Activated naive CD8-positive, alpha-beta T cell treated with anti-CD3 and anti-CD28 coated beads for 36 hours (primary cell): Measurements from ENCODE around the gene ENO2. TPM values are rescaled to one million over a fixed set of nuclear protein-coding genes. Genes with fewer than 3 reads are reported as not detected.

Source experiments
- DNase-seq: peaks from one replicate; pipeline ENCODE4 v3.0.0; 2021
- H3K27ac Mint-ChIP-seq: one replicate; pipeline ENCODE4 v1.8.0; 2022; ENCODE audit warnings: mild to moderate bottlenecking, moderate library complexity, mixed read lengths
- H3K27me3 Mint-ChIP-seq: one replicate; pipeline ENCODE4 v1.8.0; 2022; ENCODE audit warnings: mild to moderate bottlenecking, mixed read lengths
- H3K36me3 Mint-ChIP-seq: one replicate; pipeline ENCODE4 v1.8.0; 2021; ENCODE audit warnings: mild to moderate bottlenecking, mixed read lengths
- H3K4me1 Mint-ChIP-seq: one replicate; pipeline ENCODE4 v1.8.0; 2021; ENCODE audit warnings: mixed read lengths
- H3K4me3 Mint-ChIP-seq: one replicate; pipeline ENCODE4 v1.8.0; 2022; ENCODE audit warnings: mild to moderate bottlenecking, moderate library complexity, mixed read lengths
- H3K9me3 Mint-ChIP-seq: one replicate; pipeline ENCODE4 v1.8.0; 2022; ENCODE audit warnings: mixed read lengths
- total RNA-seq, 2 experiments: library from RNA; stranded (reverse); gene quantifications; one replicate each; pipeline ENCODE4 v1.2.3, GENCODE V29; 2021

ENO2 gene
- total RNA-seq, 2 experiments from 2014 or later = 140 to 141 TPM

DNA sequence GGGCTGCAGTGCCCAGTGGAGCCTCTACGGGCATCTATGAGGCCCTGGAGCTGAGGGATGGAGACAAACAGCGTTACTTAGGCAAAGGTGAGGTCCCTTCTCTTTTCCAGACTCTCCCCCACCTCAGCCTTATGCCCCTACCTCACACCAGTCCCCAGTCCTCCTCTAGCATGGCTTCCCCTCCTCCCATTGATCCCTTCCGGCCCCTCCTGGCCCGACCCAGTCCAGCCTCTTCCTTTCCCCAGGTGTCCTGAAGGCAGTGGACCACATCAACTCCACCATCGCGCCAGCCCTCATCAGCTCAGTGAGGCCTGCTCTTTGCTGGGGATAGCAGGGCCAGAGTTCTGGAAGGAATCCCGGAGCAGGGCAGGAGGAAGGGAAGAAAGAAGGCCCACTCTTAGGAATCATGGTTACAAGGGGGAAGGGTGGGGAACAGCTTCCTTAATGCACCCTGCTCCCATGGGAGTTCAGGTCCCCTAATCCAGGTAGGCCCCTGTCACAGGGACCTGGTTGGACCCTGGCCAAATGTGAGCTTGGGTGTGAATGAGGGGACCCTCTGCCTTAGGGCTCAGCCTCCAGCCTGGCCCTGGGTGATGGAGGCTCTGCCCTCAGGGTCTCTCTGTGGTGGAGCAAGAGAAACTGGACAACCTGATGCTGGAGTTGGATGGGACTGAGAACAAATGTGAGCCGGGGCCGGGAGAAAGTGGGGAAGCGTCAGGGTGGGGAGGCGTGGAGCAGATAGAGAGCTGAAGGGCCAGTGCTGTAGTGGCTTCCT lies 2.2 kb downstream of the ENO2 start:
- Mint-ChIP-seq H3K27me3 (no peaks in the 10 kb centered on the region), H3K9me3 (no peaks in the 10 kb centered on the region), H3K4me1 (peaks cover 23% of the 10 kb centered on the region), H3K36me3 (peaks cover 37% of the 10 kb centered on the region), H3K4me3 (peak overlapping the region; percentile 100), H3K27ac (peak overlapping the region; percentile 52)
- no peak for DNase-seq

DNA sequence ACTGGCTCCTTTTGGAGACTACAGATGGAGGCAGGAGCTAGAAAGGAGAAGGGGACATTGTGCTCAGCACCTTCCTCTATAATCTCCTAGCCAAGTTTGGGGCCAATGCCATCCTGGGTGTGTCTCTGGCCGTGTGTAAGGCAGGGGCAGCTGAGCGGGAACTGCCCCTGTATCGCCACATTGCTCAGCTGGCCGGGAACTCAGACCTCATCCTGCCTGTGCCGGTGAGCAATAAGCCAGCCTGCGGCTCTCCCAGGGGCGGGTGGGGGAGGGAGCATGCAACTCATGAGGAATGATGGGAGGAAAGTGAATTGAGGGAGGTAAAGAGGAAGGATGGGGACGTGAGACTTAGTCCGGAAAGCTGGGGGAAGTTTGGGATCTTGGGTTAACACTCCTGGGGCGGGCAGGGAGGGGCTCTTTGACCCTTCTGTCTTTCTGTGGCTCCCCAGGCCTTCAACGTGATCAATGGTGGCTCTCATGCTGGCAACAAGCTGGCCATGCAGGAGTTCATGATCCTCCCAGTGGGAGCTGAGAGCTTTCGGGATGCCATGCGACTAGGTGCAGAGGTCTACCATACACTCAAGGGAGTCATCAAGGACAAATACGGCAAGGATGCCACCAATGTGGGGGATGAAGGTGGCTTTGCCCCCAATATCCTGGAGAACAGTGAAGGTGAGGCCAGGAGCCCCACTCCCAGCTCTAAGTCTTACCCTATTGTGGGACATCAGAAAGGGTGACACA lies 3.3 kb downstream of the ENO2 start:
- H3K9me3 Mint-ChIP-seq = no peaks in the 10 kb centered on the region
- no peak for DNase-seq
- no peak overlapping the region for H3K27ac Mint-ChIP-seq
- no peaks in the 10 kb centered on the region for H3K27me3 Mint-ChIP-seq
- peaks cover 27% of the 10 kb centered on the region for H3K4me1 Mint-ChIP-seq
- peaks cover 37% of the 10 kb centered on the region for H3K36me3 Mint-ChIP-seq
- H3K4me3 Mint-ChIP-seq = no peak overlapping the region

DNA sequence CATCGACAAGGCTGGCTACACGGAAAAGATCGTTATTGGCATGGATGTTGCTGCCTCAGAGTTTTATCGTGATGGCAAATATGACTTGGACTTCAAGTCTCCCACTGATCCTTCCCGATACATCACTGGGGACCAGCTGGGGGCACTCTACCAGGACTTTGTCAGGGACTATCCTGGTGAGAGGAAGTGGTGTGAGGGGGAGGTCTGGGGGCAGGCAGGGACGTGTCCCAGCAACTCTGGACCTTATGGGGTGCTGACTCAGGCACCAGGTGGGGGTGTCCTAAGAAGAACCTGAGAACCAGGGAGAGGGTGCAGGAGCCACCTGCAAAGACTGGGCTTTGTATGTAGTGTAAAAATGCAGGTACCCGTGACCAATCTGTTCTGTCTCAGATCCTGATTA lies 5.2 kb downstream of the ENO2 start:
- Mint-ChIP-seq H3K27me3 (no peaks in the 10 kb centered on the region), H3K4me3 (no peak overlapping the region), H3K36me3 (peaks cover 37% of the 10 kb centered on the region), H3K4me1 (peaks cover 18% of the 10 kb centered on the region), H3K9me3 (no peaks in the 10 kb centered on the region), H3K27ac (peak overlapping the region; percentile 52)
- no peak for DNase-seq

DNA sequence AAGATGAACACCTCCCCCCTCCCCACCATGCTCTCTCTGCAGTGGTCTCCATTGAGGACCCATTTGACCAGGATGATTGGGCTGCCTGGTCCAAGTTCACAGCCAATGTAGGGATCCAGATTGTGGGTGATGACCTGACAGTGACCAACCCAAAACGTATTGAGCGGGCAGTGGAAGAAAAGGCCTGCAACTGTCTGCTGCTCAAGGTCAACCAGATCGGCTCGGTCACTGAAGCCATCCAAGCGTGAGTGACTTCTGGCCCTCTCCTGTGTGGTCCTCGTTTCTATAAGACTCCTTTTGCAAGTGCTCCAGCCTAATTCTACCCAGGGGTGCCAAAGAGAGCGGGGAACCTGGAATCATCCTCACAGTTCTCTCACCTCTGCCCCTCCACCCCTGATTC lies 7.2 kb downstream of the ENO2 start:
- Mint-ChIP-seq H3K36me3 (peaks cover 23% of the 10 kb centered on the region), H3K4me1 (peaks cover 19% of the 10 kb centered on the region)

DNA sequence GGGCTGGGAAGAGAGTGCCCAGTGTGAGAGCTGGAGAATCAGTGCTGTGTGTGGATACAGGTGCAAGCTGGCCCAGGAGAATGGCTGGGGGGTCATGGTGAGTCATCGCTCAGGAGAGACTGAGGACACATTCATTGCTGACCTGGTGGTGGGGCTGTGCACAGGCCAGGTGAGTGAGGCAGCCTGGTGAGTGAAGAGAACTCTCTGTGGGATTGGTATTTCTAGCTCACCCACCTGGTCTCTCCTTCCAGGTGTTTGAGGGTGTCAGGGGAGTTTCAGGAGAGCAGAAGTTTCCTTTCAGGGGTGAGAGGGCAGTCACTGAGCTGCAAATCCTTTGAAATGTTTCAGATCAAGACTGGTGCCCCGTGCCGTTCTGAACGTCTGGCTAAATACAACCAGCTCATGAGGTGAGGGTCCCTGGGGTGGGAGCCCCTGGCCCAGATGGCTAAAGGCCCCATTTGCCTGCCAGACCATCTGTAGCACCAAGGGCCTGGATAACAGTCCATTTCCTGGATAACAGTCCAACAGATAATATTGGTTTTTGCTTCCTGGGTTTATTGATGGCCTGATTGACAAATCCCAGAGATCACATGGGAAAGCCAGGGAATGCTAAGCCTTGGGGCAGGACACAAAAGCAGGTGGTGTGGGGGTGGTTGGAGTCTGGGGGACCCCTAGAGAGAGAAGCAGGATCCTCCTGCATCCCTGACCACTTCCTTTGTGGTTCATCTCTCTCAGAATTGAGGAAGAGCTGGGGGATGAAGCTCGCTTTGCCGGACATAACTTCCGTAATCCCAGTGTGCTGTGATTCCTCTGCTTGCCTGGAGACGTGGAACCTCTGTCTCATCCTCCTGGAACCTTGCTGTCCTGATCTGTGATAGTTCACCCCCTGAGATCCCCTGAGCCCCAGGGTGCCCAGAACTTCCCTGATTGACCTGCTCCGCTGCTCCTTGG lies 7.9 kb downstream of the ENO2 start:
- Mint-ChIP-seq H3K4me3 (no peak overlapping the region), H3K27me3 (no peaks in the 10 kb centered on the region), H3K9me3 (no peaks in the 10 kb centered on the region), H3K36me3 (peaks cover 17% of the 10 kb centered on the region), H3K27ac (no peak overlapping the region), H3K4me1 (peaks cover 22% of the 10 kb centered on the region)
- no peak for DNase-seq

More for the DNA sequence above, 7.2 kb downstream of the ENO2 start:
- no peaks in the 10 kb centered on the region for H3K9me3 Mint-ChIP-seq
- no peak overlapping the region for H3K4me3 Mint-ChIP-seq
- H3K27ac Mint-ChIP-seq = peak overlapping the region; percentile 38
- DNase-seq = no peak
- no peaks in the 10 kb centered on the region for H3K27me3 Mint-ChIP-seq

DNA sequence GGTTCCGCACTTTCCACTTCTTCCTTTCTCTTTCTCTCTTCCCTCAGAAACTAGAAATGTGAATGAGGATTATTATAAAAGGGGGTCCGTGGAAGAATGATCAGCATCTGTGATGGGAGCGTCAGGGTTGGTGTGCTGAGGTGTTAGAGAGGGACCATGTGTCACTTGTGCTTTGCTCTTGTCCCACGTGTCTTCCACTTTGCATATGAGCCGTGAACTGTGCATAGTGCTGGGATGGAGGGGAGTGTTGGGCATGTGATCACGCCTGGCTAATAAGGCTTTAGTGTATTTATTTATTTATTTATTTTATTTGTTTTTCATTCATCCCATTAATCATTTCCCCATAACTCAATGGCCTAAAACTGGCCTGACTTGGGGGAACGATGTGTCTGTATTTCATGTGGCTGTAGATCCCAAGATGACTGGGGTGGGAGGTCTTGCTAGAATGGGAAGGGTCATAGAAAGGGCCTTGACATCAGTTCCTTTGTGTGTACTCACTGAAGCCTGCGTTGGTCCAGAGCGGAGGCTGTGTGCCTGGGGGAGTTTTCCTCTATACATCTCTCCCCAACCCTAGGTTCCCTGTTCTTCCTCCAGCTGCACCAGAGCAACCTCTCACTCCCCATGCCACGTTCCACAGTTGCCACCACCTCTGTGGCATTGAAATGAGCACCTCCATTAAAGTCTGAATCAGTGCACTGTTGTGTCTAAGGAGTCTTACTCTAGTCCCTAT lies 8.8 kb downstream of the ENO2 start:
- Mint-ChIP-seq H3K9me3 (no peaks in the 10 kb centered on the region), H3K4me3 (no peak overlapping the region), H3K4me1 (peaks cover 22% of the 10 kb centered on the region), H3K36me3 (peaks cover 13% of the 10 kb centered on the region), H3K27me3 (no peaks in the 10 kb centered on the region), H3K27ac (peak overlapping the region; percentile 12)
- DNase-seq = no peak

DNA sequence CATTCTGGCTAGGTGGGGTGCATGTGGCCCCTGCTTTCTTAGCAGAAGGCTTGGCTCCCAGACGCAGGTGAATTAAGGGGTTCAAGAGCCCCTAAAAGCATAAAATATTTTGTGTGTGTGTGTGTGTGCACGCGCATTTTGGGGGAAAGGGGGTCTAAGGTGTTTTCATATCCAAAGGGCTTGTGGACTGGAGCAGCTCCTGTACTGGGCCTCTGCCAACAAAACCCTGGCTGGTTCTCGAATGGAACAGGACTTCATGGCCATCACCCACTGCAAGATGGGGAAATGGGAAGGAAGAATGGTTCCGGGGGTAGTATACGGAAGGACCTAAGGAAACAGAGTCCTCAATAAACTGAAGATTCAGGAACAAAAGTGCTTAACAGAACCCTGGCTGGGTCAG lies 9.5 kb downstream of the ENO2 start:
- Mint-ChIP-seq H3K27me3 (no peaks in the 10 kb centered on the region), H3K36me3 (peaks cover 13% of the 10 kb centered on the region), H3K4me1 (peaks cover 26% of the 10 kb centered on the region), H3K9me3 (no peaks in the 10 kb centered on the region), H3K27ac (peak overlapping the region; percentile 12), H3K4me3 (peak overlapping the region; percentile 3)
- no peak for DNase-seq

DNA sequence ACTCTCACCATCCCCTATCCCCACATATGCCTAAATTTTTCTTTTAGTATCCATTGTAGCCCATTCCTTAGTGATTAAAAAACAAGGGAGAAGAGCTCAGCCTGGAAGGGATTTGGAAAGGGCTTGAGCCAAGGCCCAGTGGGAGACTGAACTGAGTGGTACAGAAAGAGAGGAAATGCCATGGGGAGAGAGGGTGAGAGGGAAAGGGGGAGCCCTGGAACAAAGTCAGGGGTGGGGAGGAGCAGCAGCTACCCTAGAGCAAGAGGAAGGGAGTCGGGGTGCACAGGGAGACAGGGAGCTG lies 10.8 kb downstream of the ENO2 start:
- Mint-ChIP-seq H3K27ac (no peak overlapping the region), H3K4me1 (peaks cover 37% of the 10 kb centered on the region), H3K27me3 (no peaks in the 10 kb centered on the region), H3K4me3 (no peak overlapping the region), H3K36me3 (peaks cover 3% of the 10 kb centered on the region), H3K9me3 (no peaks in the 10 kb centered on the region)
- DNase-seq = no peak

DNA sequence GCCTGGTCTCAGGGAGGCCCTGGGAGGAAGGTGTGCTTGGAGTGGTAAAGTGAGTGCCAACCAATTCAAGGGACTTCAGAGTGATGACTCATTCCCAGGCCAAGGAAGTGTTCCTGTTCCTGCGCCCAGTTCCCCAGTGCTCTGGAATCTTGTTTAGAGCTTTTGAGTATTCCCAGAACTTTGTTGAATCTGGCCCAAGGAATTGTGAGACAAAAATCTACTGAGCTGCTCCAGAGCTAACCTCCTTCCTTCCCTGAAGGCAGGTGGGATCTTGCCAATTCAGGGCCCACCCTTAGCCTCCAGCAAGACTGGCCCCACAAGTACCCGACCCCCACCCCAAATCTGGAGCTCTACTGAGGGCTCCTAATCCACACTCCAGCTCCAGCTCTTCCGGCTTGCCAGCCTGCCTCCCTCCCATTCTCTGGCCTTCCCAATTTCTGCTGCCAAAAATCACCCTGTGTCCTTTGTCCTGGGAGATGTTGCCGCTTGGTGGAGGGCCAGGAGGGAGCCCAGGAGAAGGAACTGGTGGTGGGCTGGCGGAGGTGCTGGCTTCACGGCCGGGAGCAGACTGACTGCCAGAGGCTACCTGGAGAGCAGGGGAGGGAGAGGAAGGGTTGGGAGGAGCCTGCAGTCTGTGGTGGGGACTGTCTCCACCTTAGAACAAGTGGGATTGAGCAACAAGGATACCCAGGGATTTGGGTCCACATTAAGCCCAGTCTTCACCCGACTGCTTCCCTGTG lies 11.3 kb downstream of the ENO2 start:
- H3K4me3 Mint-ChIP-seq = peak overlapping the region; percentile 15
- no peaks in the 10 kb centered on the region for H3K9me3 Mint-ChIP-seq
- H3K27ac Mint-ChIP-seq = no peak overlapping the region
- peaks cover 39% of the 10 kb centered on the region for H3K4me1 Mint-ChIP-seq
- no peaks in the 10 kb centered on the region for H3K27me3 Mint-ChIP-seq
- DNase-seq = no peak
- H3K36me3 Mint-ChIP-seq = peaks cover 3% of the 10 kb centered on the region

DNA sequence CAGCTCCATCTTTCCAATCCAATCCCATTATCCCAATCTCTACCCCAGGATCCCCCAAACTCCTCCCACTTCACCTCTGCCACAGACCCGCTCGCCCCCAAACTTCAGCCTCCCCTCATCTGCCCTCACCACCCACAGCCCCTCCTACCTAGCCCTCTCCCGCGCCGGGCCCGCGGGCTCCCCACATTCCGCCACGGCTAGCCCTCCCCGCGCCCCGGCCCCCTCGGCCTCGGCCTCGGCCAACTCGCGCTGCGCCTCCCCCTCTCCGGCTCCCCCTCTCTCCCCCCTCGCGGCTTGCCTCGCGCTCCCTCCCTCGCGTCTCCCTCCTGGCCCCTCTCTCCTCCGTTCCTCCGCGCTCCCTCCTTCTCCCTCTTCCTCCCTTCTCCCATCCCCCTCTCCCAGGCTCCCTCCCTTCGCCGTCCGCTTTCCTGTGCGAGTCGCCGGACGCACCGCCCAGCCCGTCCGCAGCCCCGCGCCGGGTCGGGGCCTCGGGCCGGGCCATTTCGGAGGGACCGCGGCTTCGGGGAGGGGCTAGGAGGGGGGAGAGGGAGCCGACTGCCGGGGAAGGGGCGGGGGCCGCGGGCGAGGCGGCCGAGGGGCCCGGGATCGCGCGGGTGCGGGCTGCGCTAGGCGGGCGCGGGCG lies 13.1 kb downstream of the ENO2 start, which contains the start of gene ATN1:
TSS of gene ATN1 (plus strand) at position 581 of the 643 bp plus-strand sequence. CDS start 6,043 bp downstream, outside the sequence.
- Mint-ChIP-seq H3K4me3 (peak within 1 kb of the TSS; percentile 90), H3K27ac (peak within 1 kb of the TSS; percentile 88), H3K36me3 (peaks cover 4% of the 10 kb centered on the region), H3K27me3 (no peaks in the 10 kb centered on the region), H3K9me3 (no peaks in the 10 kb centered on the region), H3K4me1 (peaks cover 47% of the 10 kb centered on the region)
- DNase-seq = peak; percentile 50

DNA sequence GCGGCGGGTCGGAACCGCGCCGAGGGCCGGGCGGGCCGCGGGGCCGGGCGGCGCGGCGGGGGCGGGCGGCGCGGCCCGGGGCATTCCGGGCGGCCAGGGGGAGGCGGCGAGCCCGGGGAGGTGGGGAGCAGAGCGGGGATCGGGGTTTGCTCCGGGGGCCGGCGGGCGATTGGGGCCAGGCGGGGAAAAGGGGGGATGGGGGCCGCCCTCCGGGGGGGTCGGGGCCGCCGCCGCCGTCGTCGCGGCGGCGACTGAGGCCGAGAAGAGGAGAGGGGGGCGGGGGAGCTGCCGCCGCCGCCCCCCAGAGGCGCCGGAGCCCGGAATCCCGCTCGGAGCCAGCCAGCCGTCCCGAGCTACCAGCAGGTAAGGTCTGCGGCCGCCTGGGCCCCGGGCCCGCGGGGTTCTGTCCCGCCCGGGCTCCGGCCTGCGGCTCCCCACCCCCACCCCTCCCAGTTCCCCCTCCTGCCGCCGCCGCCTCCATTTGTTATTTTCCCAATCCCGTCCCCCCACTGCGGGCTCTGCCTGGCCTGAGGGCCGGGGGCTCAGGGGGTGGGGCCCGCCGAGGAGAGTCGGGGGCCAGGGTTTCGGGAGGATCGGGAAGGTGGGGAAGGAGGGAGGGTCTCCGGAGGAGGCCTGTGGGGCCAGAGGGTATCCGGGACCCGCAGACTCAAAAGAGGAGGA lies 13.8 kb downstream of the ENO2 start:
- peak overlapping the region; percentile 89 for H3K4me3 Mint-ChIP-seq
- no peaks in the 10 kb centered on the region for H3K27me3 Mint-ChIP-seq
- peak overlapping the region; percentile 81 for H3K27ac Mint-ChIP-seq
- DNase-seq = no peak
- no peaks in the 10 kb centered on the region for H3K9me3 Mint-ChIP-seq
- peaks cover 51% of the 10 kb centered on the region for H3K4me1 Mint-ChIP-seq
- peaks cover 7% of the 10 kb centered on the region for H3K36me3 Mint-ChIP-seq

DNA sequence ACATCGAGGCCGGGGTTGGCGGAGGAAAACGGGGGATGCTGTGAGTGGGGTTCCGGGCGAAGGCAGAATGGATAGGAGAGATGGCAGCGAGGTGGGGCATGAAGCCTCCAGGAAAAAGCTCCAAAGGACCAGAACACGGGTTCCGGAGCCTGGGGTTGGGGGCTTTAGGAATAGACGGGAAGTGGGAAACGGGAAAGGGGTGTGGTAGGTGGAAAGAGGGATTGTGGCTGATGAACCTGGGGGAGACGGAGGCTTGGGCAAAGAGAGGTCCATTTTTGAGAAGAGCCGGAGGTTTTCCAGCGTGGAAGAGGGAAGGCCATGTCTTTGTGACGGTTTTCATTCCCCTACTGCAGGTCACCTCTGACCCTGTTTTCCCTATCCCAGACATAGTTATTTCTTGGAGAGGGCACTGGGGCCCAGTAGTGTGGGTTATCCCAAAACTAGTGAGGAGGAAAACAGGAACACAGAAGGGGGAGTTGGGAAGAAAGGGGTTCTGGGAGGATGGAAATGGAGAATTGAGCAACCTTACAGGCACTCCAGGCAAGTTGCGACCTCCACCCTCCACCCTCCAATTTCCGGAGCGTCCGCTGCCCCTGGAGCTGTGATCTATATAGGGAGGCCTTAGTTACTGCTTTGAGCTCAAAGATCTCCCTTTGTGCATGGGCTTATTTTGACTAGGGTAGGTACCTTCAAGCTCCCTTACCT lies 14.5 kb downstream of the ENO2 start:
- Mint-ChIP-seq H3K4me3 (peak overlapping the region; percentile 89), H3K27me3 (no peaks in the 10 kb centered on the region), H3K27ac (peak overlapping the region; percentile 81), H3K9me3 (no peaks in the 10 kb centered on the region), H3K36me3 (peaks cover 7% of the 10 kb centered on the region), H3K4me1 (peaks cover 57% of the 10 kb centered on the region)
- no peak for DNase-seq
